ENCODE data around the gene CA7.
A peak's percentile ranks its signal among the peaks of the same experiment; 100 is the strongest.

CA7 gene

DNA sequence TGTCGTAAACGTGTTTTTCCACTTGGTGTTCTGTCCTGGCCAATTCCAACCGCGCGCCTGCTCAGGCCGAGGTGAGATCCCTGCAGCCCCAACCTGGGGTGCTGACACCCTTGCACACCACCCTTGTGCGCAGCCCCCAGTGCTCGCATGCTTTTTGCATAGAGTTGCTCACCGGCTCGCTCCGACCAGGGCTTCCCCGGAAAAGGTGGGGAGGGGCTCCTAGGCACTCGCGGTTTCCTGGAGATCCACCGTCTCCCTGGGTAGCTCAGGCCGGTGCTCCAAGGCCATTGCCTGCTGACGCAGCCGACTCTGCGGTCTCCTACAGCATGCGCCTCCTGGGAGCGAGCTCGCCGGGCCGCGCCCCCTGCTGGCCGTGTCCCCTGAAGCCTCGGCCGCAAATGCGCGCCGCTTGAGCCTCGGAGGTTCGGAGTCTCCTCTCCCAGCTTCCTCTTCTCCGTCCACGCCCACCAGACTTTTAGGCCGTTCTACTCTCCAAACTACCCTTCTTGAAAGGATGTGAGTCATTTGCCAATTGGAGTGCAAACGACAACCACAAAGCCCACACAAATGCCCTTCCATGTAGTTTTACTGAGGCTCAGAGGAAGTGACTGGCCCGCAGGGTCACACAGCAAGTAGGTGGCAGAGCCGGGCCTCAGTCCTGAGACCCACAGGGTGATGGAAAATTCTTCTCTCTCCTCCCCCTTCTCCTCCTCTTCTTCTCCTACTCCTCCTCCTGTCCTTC lies 28.9 kb downstream of the CA7 start:
- DNase-seq (ENCODE audit: low read depth in 2 of 2), result peak; percentile 73 to 78

- DNase-seq (ENCODE audit: low read depth in 2 of 2), result no peak
Observed at GRCh38 chr16:66873685-66874055, 29.5 kb downstream of the CA7 start.

DNA sequence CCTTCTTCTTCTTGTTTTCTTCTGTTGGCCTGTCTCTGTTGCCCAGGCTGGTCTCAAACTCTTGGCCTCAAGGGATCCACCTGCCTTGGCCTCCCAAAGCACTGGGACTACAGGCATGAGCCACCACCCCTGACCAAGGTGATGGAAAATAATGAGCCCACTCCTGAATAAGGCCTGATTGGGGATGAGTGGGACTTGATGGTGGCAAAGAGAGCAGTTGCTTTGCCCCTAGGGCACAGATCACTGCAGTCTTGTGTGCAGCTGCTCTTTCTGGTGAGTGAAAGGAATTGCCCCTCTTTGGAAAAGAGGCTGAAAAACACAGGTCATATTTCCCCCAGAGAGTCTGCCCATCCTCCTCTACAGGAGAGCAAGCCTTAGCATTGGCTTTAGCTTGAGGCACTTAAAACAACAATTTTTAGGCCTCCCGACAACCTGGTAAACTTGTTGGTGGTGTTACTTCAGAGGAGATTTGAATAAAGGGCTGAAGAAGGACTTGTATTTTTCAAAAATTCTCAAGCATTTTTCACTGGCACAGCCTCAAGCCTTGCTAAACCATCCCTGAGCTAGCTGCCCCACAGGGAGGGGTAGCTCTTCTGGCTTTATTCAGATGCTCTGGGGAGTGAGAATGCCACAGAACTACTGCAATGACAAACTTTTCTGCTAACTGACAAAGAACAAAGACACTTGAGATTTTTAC lies 30.0 kb downstream of the CA7 start:
- DNase-seq (ENCODE audit: low read depth in 2 of 2), result no peak

- no peak for DNase-seq (ENCODE audit: low read depth in 2 of 2)
Observed at GRCh38 chr16:66878067-66878466, 33.9 kb downstream of the CA7 start.

- peak; percentile 71 to 80 for DNase-seq (ENCODE audit: low read depth in 2 of 2)
Observed at GRCh38 chr16:66880288-66881013, 36.2 kb downstream of the CA7 start, which contains the start of gene PDP2. Gene PDP2, plus strand, starts transcription at chr16:66880515. Its CDS starts 3,770 bp downstream, at chr16:66884285.

DNA sequence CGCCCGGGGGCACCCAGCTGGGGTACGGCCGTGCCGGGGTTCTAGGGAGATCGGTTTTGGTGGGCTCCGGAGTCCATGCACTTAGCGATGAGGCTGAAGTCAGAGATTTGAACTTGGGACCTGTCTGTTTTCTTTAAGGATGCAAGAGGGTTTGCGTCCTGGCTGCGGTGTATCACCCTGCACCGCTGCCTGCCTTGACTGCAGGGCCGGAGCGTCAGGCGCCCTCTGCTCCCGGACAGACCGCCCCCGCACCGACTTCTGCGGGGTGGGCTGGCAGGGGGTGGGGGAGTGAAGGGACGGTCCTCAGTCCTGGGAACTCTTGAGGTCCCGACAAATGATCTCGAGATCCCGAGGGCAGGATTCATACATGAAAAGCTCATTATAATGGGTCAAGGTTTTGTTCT lies 36.8 kb downstream of the CA7 start:
- no peak for DNase-seq (ENCODE audit: low read depth in 2 of 2)

GRCh38 chr16:66881560-66881959 lies 37.3 kb downstream of the CA7 start:
- DNase-seq (ENCODE audit: low read depth in 2 of 2), result no peak

DNA sequence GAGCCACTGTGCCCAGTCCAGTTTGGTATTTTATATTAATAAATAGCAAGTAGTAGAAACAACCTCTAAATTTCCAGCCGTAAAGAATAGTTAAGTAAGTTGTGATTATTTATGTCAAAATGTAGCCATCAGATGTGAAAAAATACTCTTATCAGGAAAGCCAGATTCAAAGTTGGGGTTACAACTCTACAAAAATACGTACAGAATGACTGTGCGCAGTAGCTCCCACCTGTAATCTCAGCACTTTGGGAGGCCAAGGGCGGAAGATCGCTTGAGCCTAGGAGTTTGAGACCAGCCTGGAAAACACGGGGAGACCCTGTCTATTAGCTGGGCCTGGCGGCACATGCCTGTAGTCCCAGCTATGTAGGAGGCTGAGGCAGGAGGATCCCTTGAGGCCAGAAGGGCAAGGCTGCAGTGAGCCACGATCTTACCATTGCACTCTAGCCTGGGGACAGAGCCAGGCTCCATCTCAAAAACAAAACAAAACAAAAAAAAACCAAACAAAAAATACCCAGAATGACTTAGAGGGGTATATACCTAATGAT lies 37.8 kb downstream of the CA7 start:
- no peak for DNase-seq (ENCODE audit: low read depth in 2 of 2)

GRCh38 chr16:66882702-66883101 lies 38.5 kb downstream of the CA7 start:
- DNase-seq (ENCODE audit: low read depth in 2 of 2), result no peak

DNA sequence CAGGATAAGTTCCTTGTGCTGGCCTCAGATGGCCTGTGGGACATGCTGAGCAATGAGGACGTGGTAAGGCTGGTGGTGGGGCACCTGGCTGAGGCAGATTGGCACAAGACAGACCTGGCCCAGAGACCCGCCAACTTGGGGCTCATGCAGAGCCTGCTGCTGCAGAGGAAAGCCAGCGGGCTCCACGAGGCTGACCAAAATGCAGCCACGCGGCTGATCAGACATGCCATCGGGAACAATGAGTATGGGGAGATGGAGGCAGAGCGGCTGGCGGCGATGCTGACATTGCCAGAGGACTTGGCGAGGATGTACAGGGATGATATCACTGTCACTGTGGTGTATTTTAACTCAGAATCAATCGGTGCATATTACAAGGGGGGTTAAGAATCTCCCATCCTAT lies 41.3 kb downstream of the CA7 start:
- DNase-seq (ENCODE audit: low read depth in 2 of 2), result no peak

DNA sequence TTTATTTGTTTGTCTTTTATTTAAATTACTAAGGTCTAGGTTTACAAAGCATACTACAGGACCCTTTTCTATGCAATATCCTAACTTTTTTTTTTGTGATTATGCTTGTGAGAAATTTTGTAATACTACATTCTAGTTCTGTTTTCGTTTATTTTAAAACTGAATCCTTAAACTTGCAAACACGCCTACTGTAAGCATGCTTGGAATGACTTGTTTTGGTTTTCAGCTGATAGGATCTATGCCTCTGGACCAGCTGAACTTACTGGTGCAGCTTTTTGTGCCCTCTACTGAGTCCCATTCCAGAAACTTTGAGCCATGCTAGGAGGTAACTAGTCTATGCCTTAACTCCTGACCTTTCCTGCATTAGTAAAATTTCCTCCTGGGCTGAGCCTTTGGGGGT lies 42.1 kb downstream of the CA7 start:
- no peak for DNase-seq (ENCODE audit: low read depth in 2 of 2)

- DNase-seq (ENCODE audit: low read depth in 2 of 2), result no peak
Observed at GRCh38 chr16:66886914-66887313, 42.7 kb downstream of the CA7 start.

GRCh38 chr16:66888647-66889615 lies 44.7 kb downstream of the CA7 start:
- DNase-seq (ENCODE audit: low read depth in 2 of 2), result no peak

GRCh38 chr16:66889622-66890021 lies 45.4 kb downstream of the CA7 start:
- DNase-seq (ENCODE audit: low read depth in 2 of 2), result no peak

DNA sequence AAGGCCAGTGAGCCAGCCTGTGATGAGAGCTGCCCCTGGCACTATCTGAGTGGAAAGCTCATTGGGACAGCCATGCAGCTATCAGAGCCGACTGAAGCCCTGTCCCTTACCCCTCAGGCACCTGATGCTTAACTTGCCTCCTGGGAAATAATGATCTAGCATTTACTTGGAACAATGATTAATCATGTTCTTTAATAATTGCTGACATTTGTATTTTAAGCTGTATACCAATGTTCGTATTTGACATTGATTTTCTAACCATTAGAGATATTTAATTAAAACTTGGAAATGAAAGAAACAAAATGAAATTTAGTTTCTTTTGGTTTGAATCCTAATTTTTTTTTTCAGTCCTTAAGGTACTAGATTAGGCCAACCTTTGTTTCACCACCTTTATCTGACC lies 46.6 kb downstream of the CA7 start:
- no peak for DNase-seq (ENCODE audit: low read depth in 2 of 2)

DNA sequence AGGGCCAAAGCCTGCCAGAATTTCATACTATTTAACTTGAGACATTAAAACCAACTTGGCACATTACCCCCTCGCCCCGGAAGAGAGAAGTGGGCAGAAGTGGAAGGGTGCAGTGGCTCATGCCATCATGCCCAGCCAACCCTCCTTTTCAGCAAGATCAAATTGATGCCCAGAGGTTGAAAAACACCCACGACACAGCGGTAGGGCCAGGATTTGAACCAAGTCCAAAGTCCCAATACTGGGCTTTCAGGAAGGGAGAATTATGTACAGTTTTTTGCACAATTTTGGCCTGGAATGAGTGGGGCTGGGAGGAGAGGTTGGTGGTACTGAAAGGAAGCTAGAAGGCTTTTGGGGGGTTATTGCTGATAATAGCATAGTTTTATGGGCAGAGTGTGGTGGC lies 47.1 kb downstream of the CA7 start:
- DNase-seq (ENCODE audit: low read depth in 2 of 2), result no peak

DNA sequence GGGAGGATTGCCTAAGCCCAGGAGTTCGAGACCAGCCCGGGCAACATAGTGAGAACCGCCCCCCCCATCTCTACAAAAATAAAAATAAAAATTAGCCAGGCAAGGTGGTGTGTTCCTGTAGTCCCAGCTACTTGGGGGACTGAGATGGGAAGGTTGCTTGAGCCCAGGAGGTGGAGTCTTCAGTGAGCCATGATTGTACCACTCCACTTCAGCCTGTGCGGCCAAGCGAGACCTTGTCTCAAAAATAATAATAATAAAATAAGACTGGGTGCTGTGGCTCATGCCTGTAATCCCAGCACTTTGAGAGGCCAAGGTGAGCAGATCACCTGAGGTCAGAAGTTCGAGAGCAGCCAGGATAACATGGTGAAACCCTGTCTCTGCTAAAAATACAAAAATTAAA lies 47.6 kb downstream of the CA7 start:
- DNase-seq (ENCODE audit: low read depth in 2 of 2), result no peak

DNA sequence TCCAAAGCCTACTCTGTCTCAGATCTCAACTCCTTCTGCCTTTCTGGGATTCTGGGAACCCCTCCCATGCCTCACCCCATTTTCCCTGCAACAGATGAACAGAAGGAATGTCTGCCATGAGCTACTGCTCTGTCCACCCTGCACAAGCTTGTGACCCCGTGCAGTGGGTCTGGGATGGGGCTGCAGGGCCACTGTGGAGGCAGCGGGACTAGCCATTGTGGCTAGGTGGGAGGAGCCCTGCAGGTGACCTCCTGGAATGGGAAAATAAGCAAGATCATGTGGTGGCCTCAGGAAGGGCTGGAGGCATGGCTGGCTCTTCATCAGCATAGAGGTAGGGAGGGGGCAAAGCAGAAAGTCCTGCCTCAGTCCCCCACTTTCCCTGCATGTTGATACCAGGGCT lies 49.8 kb downstream of the CA7 start:
- DNase-seq (ENCODE audit: low read depth in 2 of 2), result no peak

DNA sequence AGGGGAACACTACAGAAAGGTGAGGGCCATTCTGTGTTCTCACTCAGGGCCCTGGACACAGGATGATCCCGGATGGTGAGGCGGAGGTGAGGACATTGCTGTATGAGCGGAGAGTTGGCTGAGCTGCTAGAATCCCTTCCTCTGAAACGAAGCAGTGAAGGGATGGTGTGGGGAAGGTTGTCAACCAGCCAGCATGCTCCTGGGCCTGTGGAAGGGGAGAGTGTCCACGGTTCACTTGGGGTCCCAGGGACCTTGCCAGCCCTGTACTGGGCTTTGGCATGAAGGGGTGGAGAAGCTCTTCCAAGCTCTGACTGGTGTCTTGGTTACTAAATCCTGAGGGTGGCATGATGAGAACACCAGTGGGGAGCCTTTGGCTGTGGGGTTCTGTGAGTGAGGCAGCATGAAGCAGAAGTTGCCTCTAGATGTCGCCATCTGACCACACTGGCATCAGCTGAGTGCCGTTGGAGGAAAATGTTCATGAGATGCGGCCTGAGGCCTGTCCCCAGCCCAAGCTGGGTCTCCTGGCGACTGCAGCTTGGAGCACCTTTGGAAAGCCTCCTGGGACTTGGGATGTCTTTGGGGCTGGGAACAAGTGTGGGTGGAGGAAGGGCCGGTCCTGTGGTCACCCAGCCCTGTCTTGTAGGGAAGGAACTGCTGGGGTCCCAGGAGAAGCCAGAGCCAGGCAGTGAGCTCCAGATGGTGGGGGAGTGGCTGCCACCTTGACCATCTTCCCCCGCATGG lies 50.9 kb downstream of the CA7 start:
- peak in 1 of 2 donors; percentile 18 for DNase-seq (ENCODE audit: low read depth in 2 of 2)

DNA sequence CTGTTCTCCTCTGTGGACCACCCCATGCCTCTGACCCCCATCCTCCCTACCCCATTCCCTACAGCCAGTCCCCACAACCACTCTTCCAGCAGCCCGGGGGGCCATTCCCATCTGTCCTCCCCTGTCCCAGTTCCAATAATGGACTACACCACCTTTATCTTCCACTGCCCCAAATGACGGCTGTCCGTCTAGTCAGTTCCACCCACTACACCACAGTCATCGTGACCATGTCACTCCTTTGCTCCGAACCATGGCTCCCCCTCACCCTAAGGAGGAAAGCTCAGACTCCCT lies 51.4 kb downstream of the CA7 start:
- DNase-seq (ENCODE audit: low read depth in 2 of 2), result no peak

- DNase-seq (ENCODE audit: low read depth in 2 of 2), result no peak
Observed at GRCh38 chr16:66895999-66896398, 51.8 kb downstream of the CA7 start.
